Liver (tissue), 9 donors: ENCODE data around the gene MEN1. TPM values are rescaled to one million over a fixed set of nuclear protein-coding genes. Genes with fewer than 3 reads are reported as not detected.

ENCODE experiments used
- DNase-seq: peaks from one replicate; pipeline ENCODE4 v3.0.0-alpha.2; 2017; ENCODE audit warnings: low spot score
- H3K27ac ChIP-seq, 2 donors: one replicate each; pipeline ENCODE4 v1.7.0; 2013; ENCODE audit warnings: inconsistent platforms in 2 of 2, low read length in 2 of 2, control low read depth in 1 of 2, low read depth in 1 of 2, mild to moderate bottlenecking in 1 of 2
- H3K27me3 ChIP-seq, 4 donors: one replicate each; pipeline versions ENCODE4 v1.6.1 to v1.7.0; 2013; ENCODE audit warnings: low read length in 3 of 4, inconsistent platforms in 1 of 4, mild to moderate bottlenecking in 1 of 4, moderate library complexity in 1 of 4; ENCODE audit not compliant: control insufficient read depth in 4 of 4, insufficient read depth in 4 of 4
- H3K36me3 ChIP-seq, 4 donors: one replicate each; pipeline versions ENCODE4 v1.6.1 to v1.7.0; 2013; ENCODE audit warnings: low read length in 3 of 4, mild to moderate bottlenecking in 3 of 4, low read depth in 1 of 4, moderate library complexity in 1 of 4; ENCODE audit not compliant: control insufficient read depth in 4 of 4, insufficient read depth in 3 of 4
- H3K4me1 ChIP-seq, 4 donors: one replicate each; pipeline versions ENCODE4 v1.6.1 to v1.7.0; 2013; ENCODE audit warnings: low read length in 3 of 4, mild to moderate bottlenecking in 3 of 4, moderate library complexity in 1 of 4; ENCODE audit not compliant: control insufficient read depth in 4 of 4, insufficient read depth in 4 of 4
- H3K4me3 ChIP-seq, 3 donors: one replicate each; pipeline versions ENCODE4 v1.6.1 to v1.7.0; 2013; ENCODE audit warnings: low read length in 3 of 3, control low read depth in 1 of 3, low read depth in 1 of 3, mild to moderate bottlenecking in 1 of 3
- H3K9ac ChIP-seq, 2 donors: one replicate each; pipeline ENCODE4 v1.7.0; 2013; ENCODE audit warnings: low read length in 2 of 2, mild to moderate bottlenecking in 2 of 2, moderate library complexity in 2 of 2, control low read depth in 1 of 2, low read depth in 1 of 2
- H3K9me3 ChIP-seq, 4 donors: one replicate each; pipeline versions ENCODE4 v1.6.1 to v1.7.0; 2013; ENCODE audit warnings: low read length in 3 of 4; ENCODE audit not compliant: control insufficient read depth in 4 of 4
- ATF3 ChIP-seq: IDR thresholded peaks from 2 replicates; pipeline ENCODE4 v1.6.1; 2016; ENCODE audit warnings: antibody characterized with exemption
- CTCF ChIP-seq: fragments of 150-350 bp; IDR thresholded peaks from 2 replicates; pipeline ENCODE4 v1.5.1; 2017; ENCODE audit warnings: improper control_type of control experiment, low read depth, low read length; ENCODE audit not compliant: missing input control
- EGR1 ChIP-seq, 2 donors: IDR thresholded peaks; 2 replicates each; pipeline ENCODE4 v1.6.1; 2016 to 2018; ENCODE audit warnings: antibody characterized with exemption in 2 of 2, low read depth in 2 of 2
- FOXA1 ChIP-seq: IDR thresholded peaks from 2 replicates; pipeline ENCODE4 v1.6.1; 2016; ENCODE audit warnings: antibody characterized with exemption
- FOXA2 ChIP-seq: IDR thresholded peaks from 2 replicates; pipeline ENCODE4 v1.6.1; 2016; ENCODE audit warnings: antibody characterized with exemption
- GABPA ChIP-seq, 2 donors: IDR thresholded peaks in 1 of 2; conservative IDR thresholded peaks in 1 of 2; 2 replicates each; pipeline ENCODE4 v1.6.1; 2016; ENCODE audit warnings: antibody characterized with exemption in 2 of 2, mild to moderate bottlenecking in 1 of 2, moderate library complexity in 1 of 2
- HNF4A ChIP-seq, 2 donors: conservative IDR thresholded peaks; 2 replicates each; pipeline ENCODE4 v1.6.1; 2016; ENCODE audit warnings: antibody characterized with exemption in 2 of 2, mild to moderate bottlenecking in 2 of 2
- NR2F2 ChIP-seq: IDR thresholded peaks from 2 replicates; pipeline ENCODE4 v1.6.1; 2016; ENCODE audit warnings: antibody characterized with exemption
- RAD21 ChIP-seq, 2 donors: IDR thresholded peaks; 2 replicates each; pipeline ENCODE4 v1.6.1; 2016; ENCODE audit warnings: antibody characterized with exemption in 2 of 2, mild to moderate bottlenecking in 2 of 2
- RXRA ChIP-seq, 2 donors: IDR thresholded peaks; 2 replicates each; pipeline ENCODE4 v1.6.1; 2017 to 2018; ENCODE audit warnings: antibody characterized with exemption in 2 of 2, mild to moderate bottlenecking in 1 of 2
- SP1 ChIP-seq: IDR thresholded peaks from 2 replicates; pipeline ENCODE4 v1.6.1; 2018; ENCODE audit warnings: antibody characterized with exemption, mild to moderate bottlenecking
- TAF1 ChIP-seq: conservative IDR thresholded peaks from 2 replicates; pipeline ENCODE4 v1.6.1; 2016; ENCODE audit warnings: antibody characterized with exemption, mild to moderate bottlenecking
- YY1 ChIP-seq: IDR thresholded peaks from 2 replicates; pipeline ENCODE4 v1.6.1; 2016; ENCODE audit warnings: antibody characterized with exemption, mild to moderate bottlenecking
- WGBS: extraction: QIAGEN DNeasy Blood & Tissue Kit; methylation state at CpG from one replicate; pipeline ENCODE4 v1.1.7; 2013; 5-methylcytosine and 5-hydroxymethylcytosine counted together
- polyA plus RNA-seq, 2 donors: library from polyadenylated mRNA; stranded (reverse) in 1 of 2; unstranded in 1 of 2; fragments of 200-250 nt in 1 of 2; fragments of >200 nt in 1 of 2; fragmentation: Nextera tagmentation in 1 of 2; extraction: Ambion mirVana in 1 of 2; gene quantifications; one replicate each; pipeline versions ENCODE4 v1.2.1 to v1.2.3, GENCODE V29; 2013 to 2015
- total RNA-seq, 2 donors: library from RNA; depleted of rRNA; stranded (reverse); fragments of >200 nt; gene quantifications; one replicate each; pipeline ENCODE4 v1.2.3, GENCODE V29; 2014
- TF ChIP-seq, protein P1 (sequence below): IDR thresholded peaks from 2 replicates; pipeline ENCODE4 v1.6.1; 2016; ENCODE audit warnings: antibody characterized with exemption
- TF ChIP-seq, protein P2 (sequence below): IDR thresholded peaks from 2 replicates; pipeline ENCODE4 v1.6.1; 2016; ENCODE audit warnings: antibody characterized with exemption
- donor health status: healthy.
- donor health status: healthy.
- donor health status: healthy.
- donor health status: healthy.
- donor health status: healthy.

MEN1 gene
- total and polyA plus RNA-seq, 4 donors: 9.0 to 15.1 (median 13.4) TPM

DNA sequence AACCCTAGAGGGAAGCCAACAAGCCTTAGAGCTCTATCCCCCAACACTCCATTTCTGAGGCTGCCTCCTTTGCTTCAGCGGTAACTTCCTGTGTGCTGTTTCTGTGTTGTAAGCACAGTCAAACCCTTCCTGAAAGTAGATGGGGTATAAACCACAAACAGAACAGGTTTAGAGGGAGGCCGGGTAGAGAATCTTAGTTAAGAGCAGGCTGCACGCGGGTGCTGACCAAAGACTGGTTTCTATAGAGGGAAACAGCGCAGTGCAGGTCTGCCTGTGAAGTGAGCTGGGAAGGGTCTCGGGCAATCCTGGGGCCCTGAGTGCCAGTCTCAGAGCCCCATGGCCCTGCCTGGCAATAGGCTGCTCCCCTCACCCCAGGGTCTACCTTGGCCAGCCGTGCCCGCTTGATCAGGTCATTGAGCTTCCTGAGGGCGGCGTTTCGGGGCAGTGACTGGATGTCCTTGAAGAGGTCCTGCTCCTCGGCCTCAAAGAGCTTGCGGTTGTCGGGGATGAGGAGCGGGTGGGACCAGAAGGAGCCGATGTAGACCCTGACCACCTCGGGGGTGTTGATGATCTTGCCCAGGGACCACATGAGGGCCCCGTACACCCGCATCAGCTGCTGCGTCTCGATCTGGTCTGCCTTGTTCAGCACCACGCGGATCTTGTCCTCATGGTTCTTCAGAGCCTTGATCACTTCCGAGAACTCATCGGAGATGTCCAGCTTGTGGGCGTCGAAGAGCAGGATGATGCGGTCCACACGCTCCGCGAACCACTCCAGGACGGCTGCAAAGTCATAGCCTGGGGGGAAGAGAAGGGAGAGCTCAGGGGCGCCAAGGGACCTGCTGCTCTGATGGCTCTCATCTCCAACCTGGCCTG is 49.4 kb upstream of the MEN1 start:
- no peak for TF ChIP-seq FOXA2
- TF ChIP-seq, protein P1, sequence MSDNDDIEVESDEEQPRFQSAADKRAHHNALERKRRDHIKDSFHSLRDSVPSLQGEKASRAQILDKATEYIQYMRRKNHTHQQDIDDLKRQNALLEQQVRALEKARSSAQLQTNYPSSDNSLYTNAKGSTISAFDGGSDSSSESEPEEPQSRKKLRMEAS: no peak
- no peak for TF ChIP-seq GABPA (IDR thresholded peaks at IDR 0.05 in 1 of 2, conservative IDR thresholded peaks at IDR 0.05 in 1 of 2)
- no peak for TF ChIP-seq YY1
- no peak for TF ChIP-seq RAD21 (IDR thresholded peaks at IDR 0.05)
- TF ChIP-seq, protein P2, sequence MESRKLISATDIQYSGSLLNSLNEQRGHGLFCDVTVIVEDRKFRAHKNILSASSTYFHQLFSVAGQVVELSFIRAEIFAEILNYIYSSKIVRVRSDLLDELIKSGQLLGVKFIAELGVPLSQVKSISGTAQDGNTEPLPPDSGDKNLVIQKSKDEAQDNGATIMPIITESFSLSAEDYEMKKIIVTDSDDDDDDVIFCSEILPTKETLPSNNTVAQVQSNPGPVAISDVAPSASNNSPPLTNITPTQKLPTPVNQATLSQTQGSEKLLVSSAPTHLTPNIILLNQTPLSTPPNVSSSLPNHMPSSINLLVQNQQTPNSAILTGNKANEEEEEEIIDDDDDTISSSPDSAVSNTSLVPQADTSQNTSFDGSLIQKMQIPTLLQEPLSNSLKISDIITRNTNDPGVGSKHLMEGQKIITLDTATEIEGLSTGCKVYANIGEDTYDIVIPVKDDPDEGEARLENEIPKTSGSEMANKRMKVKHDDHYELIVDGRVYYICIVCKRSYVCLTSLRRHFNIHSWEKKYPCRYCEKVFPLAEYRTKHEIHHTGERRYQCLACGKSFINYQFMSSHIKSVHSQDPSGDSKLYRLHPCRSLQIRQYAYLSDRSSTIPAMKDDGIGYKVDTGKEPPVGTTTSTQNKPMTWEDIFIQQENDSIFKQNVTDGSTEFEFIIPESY: no peak
- no peak for TF ChIP-seq ATF3
- TF ChIP-seq RXRA (IDR thresholded peaks at IDR 0.05): no peak
- TF ChIP-seq FOXA1: no peak
- no peak for TF ChIP-seq NR2F2
- TF ChIP-seq CTCF: no peak
- no peak for TF ChIP-seq SP1
- TF ChIP-seq HNF4A (conservative IDR thresholded peaks at IDR 0.05): no peak
- TF ChIP-seq TAF1: no peak
- TF ChIP-seq EGR1 (IDR thresholded peaks at IDR 0.05; ENCODE audit: low read depth in 2 of 2): no peak
- Histone ChIP-seq H3K36me3 (peaks cover 0 to 7% (median 3%) of the 10 kb centered on the region in 4 donors), H3K9ac (no peak overlapping the region), H3K27me3 (no peaks in the 10 kb centered on the region), H3K27ac (peak overlapping the region; percentile 51 to 64), H3K9me3 (no peaks in the 10 kb centered on the region), H3K4me3 (no peak overlapping the region), H3K4me1 (peaks cover 11 to 41% (median 36%) of the 10 kb centered on the region in 4 donors)
- WGBS: 92% methylated on average over 33 of the region's 33 CpGs
- no peak for DNase-seq

- peaks cover 2 to 36% (median 26%) of the 10 kb centered on the region in 4 donors for H3K4me1 ChIP-seq
- no peak overlapping the region for H3K9ac ChIP-seq
- no peak for DNase-seq
- WGBS: 80% methylated on average over 19 of the region's 19 CpGs
- no peak overlapping the region for H3K4me3 ChIP-seq
- H3K36me3 ChIP-seq: peaks cover 0 to 12% (median 6%) of the 10 kb centered on the region in 4 donors
- H3K9me3 ChIP-seq: no peaks in the 10 kb centered on the region
- peak overlapping the region; percentile 43 to 51 for H3K27ac ChIP-seq
- TF ChIP-seq EGR1 (IDR thresholded peaks at IDR 0.05; ENCODE audit: low read depth in 2 of 2): no peak
- no peaks in the 10 kb centered on the region for H3K27me3 ChIP-seq
Measured at GRCh38 chr11:64858467-64859263, 48.3 kb upstream of the MEN1 start.
